Left hindlimb (tissue), 1 donor: ENCODE results near the gene HAP1.
"Not testable (repeated sequence)": the region's sequence is repeated elsewhere in the genome, so short reads cannot be mapped to it uniquely, and the experiment has no call there.

Experiments used
- DNase-seq: peaks from one replicate; pipeline ENCODE4 v3.0.0-alpha.2; 2018

HAP1 gene, protein sequence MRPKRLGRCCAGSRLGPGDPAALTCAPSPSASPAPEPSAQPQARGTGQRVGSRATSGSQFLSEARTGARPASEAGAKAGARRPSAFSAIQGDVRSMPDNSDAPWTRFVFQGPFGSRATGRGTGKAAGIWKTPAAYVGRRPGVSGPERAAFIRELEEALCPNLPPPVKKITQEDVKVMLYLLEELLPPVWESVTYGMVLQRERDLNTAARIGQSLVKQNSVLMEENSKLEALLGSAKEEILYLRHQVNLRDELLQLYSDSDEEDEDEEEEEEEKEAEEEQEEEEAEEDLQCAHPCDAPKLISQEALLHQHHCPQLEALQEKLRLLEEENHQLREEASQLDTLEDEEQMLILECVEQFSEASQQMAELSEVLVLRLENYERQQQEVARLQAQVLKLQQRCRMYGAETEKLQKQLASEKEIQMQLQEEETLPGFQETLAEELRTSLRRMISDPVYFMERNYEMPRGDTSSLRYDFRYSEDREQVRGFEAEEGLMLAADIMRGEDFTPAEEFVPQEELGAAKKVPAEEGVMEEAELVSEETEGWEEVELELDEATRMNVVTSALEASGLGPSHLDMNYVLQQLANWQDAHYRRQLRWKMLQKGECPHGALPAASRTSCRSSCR

DNA sequence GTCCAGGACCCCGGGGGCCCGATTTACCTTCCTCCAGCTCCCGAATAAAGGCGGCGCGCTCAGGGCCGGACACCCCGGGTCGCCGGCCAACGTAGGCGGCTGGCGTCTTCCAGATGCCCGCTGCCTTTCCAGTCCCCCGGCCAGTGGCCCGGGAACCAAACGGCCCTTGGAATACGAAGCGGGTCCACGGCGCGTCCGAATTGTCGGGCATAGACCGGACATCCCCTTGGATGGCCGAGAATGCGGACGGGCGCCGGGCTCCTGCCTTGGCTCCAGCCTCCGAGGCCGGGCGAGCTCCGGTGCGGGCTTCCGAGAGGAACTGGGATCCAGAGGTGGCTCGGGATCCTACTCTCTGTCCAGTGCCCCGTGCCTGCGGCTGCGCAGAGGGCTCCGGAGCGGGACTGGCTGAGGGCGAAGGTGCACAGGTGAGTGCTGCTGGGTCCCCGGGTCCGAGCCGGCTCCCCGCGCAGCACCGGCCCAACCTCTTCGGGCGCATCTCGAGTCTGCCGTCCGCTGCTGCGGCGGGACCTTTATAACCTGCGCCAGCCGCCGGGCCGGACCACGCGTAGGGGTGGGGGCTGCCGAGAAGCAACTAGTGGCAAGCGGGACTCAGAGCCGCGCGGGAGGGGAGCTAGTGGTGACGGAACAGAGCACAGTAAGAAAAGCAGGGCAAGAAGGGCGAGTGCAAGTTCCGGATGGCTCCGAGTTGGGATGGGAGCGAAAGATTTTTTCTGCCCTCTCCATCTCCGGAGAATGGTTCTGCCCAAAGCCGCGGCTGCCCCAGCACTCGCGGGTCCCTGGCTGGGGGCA is at the start of gene HAP1:
HAP1 (minus strand) TSS at position 505 of the 810 bp plus-strand sequence; CDS start at position 496, 9 bp downstream.
- no peak for DNase-seq

DNA sequence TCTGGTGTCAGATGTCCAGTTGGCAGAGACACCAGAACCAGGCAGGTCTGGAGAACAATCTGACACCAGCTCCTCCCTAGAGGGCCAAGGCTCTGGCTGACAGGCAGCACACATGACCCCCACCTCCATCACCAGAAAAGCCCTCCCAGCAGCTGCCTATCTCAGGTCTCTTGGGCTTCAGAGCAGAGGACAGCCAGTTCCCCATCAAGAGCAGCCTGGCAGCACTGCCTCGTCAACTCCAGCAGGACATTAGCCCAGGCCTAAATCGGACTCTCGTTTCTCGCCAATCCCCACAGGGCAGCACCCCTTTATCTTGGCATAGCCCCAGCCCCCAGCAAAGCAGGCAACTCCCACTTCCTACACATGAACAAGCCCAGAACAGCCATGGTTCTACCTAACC is 47.7 kb upstream of the HAP1 start:
- no peak for DNase-seq

- no peak for DNase-seq
Measured at GRCh38 chr17:41781404-41782110, 47.1 kb upstream of the HAP1 start.

- no peak for DNase-seq
Measured at GRCh38 chr17:41779954-41780353, 45.5 kb upstream of the HAP1 start.

DNA sequence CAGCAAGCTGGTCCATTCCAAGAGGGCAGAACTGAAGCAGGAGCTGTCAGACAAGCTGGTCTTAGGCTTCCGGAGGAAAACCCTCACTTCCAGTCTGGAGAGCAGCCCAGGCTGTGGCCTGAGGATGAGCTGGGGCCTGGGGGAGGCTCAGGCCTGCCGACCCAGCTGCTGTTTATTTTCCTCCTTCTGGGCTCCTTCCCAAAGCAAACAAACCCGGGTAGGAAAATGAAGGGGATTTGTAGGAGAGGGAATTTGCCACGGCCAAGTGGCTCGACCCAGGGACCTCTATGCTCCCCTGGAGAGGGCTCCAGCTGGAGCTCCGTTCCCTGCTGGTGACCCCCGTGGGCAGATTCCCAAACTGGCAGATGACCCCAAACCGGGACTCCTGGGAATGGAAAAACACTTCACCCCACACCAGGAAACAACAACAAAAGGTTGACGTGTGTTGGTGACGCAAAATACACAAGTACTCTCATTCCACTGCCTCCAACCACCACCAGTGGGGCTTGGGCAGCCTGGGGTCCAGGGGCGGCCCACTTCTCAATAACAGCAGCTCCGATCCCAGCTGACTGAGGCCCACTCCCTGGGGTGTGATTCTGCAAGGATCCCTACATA is 43.2 kb upstream of the HAP1 start:
- DNase-seq, result peak; percentile 93

- no peak for DNase-seq
Measured at GRCh38 chr17:41777157-41777573, 42.7 kb upstream of the HAP1 start.

- not testable (repeated sequence) for DNase-seq
Measured at GRCh38 chr17:41776262-41776900, 41.9 kb upstream of the HAP1 start.

GRCh38 chr17:41775394-41776226 is 41.2 kb upstream of the HAP1 start:
- no peak for DNase-seq

- no peak for DNase-seq
Measured at GRCh38 chr17:41773731-41774193, 39.3 kb upstream of the HAP1 start.

DNA sequence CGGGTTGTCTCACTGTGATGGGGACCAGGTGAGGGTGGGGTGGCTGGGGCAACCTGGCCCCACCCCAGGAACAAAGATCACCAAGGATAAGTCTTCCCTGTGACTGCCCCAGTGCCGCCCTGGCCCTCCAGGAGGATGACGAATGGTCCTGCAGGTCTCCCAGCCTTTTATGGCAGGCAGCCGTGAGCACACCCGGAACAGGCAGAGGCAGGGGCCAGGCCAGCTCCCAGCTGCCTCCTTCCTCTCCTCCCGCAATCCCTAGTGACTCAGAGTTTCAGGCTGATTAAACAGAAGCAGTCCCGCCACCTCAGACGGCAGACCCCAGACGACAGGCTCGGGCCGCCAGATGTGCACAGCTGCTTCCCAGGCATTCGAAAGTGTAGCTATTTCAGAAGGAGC is 38.7 kb upstream of the HAP1 start:
- peak; percentile 60 for DNase-seq

GRCh38 chr17:41772586-41773189 is 38.2 kb upstream of the HAP1 start:
- no peak for DNase-seq

- no peak for DNase-seq
Measured at GRCh38 chr17:41772218-41772585, 37.8 kb upstream of the HAP1 start.

DNA sequence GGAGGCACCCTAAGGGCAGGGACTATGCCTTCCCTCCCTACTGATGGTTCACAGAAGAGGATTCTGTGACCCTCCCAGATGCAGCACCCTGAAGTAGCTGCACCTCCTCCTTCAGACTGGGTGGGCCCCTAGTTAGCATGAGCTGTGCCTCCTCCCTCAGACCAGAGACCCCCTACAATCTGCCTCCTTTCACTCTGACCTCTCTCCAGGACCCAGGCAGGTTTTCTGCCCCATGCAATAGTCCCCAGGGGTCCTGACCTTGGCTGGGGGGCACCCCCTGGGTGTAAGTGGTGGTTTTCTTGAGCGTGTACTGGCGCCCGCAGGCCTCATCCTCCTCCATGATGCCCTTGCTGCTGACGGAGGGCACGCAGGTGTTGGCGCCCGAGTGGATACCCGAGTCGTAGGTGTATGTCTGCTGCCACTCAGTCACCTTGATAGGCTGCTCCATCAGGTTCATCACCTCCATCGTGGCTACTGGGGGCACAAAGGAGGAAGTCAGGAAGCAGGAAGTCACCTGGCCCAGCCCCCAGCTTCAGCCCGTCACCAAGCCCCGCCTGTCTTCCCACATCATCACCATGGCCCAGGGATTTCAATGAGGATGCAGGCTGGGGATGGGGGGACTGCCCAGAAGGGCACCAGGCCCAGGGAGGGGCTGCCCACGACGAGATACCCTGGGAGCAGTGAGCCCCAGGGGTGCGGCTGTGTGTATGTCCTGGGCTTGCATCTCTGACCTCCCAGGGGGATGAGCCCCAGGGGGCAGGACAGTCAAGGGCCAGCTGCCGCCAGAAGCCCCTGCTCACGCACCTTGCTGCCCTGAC is 37.2 kb upstream of the HAP1 start:
- DNase-seq, result no peak

GRCh38 chr17:41769985-41770384 is 35.5 kb upstream of the HAP1 start:
- no peak for DNase-seq

GRCh38 chr17:41769346-41769862 is 35.0 kb upstream of the HAP1 start:
- no peak for DNase-seq

DNA sequence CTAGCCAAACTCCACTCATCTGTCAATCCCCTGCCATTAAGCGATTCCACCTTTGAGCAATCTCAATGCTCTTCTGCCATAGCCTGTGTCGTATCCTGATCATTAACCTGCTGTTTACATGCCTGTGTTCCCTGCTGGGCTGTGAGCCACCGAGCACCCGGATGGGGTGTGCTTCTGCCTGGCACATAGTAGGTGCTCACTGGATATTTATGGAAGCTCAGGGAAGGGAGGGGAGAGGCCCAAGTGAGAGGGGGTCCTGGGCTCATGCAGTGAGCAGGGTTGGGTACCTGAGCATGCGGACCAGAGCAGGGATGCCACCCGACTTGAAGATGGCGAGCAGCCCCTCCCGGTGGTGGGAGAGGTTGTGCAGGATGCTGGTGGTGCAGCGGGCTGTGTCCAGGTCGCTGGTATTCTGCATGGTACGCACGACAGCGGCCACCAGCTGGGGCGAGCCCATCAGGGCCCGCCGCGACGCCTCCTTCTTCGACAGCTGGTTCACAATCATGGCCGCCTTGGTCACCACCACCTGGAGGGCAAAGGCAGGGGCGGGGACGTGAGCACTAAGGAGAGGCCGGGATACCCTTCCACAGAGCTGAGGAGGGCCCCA is 34.3 kb upstream of the HAP1 start:
- no peak for DNase-seq

- no peak for DNase-seq
Measured at GRCh38 chr17:41767324-41768042, 33.0 kb upstream of the HAP1 start.

GRCh38 chr17:41766135-41766534 is 31.7 kb upstream of the HAP1 start:
- DNase-seq, result no peak
